ENCODE measurements around the gene BLACAT1.

Gene BLACAT1

GRCh38 chr1:205406252-205406651 is 49.6 kb downstream of the BLACAT1 start:
- DNase-seq: peak; percentile 22

Data from CD4-positive, alpha-beta T cell treated with Interleukin-17A for 1 hour (primary cell).